ENCODE results near the gene ABCA6.
A peak's percentile ranks its signal among the peaks of the same experiment; 100 is the strongest.

Gene ABCA6

GRCh38 chr17:69070378-69071232, 71.1 kb downstream of the ABCA6 start:
- DNase-seq: peak; percentile 28

GRCh38 chr17:69069226-69069750, 72.4 kb downstream of the ABCA6 start:
- DNase-seq: no peak

- peak; percentile 41 for DNase-seq
Measured at GRCh38 chr17:69067274-69068047, 74.2 kb downstream of the ABCA6 start.

GRCh38 chr17:69066482-69066881, 75.2 kb downstream of the ABCA6 start:
- DNase-seq: peak; percentile 57

GRCh38 chr17:69065113-69065512, 76.6 kb downstream of the ABCA6 start:
- DNase-seq: no peak

GRCh38 chr17:69064476-69064875, 77.2 kb downstream of the ABCA6 start:
- no peak for DNase-seq

GRCh38 chr17:69064001-69064400, 77.7 kb downstream of the ABCA6 start:
- DNase-seq: no peak

GRCh38 chr17:69062860-69063581, 78.7 kb downstream of the ABCA6 start:
- DNase-seq: no peak

- DNase-seq: no peak
Measured at GRCh38 chr17:69061721-69062556, 79.8 kb downstream of the ABCA6 start.

- no peak for DNase-seq
Measured at GRCh38 chr17:69060822-69061221, 80.9 kb downstream of the ABCA6 start, which contains the start of gene ABCA9. TSS of gene ABCA9 (minus strand) at chr17:69060927. CDS start at chr17:69051126, 9,801 bp downstream.

- no peak for DNase-seq
Measured at GRCh38 chr17:69059458-69060175, 82.1 kb downstream of the ABCA6 start.

- DNase-seq: peak; percentile 51
Measured at GRCh38 chr17:69058165-69058564, 83.5 kb downstream of the ABCA6 start.

GRCh38 chr17:69057280-69057679, 84.4 kb downstream of the ABCA6 start:
- no peak for DNase-seq

- no peak for DNase-seq
Measured at GRCh38 chr17:69056179-69056823, 85.4 kb downstream of the ABCA6 start.

- DNase-seq: no peak
Measured at GRCh38 chr17:69055334-69055733, 86.4 kb downstream of the ABCA6 start.

- DNase-seq: no peak
Measured at GRCh38 chr17:69050999-69051775, 90.5 kb downstream of the ABCA6 start.

GRCh38 chr17:69048634-69049033, 93.1 kb downstream of the ABCA6 start:
- peak; percentile 20 for DNase-seq

GRCh38 chr17:69047368-69048263, 94.1 kb downstream of the ABCA6 start:
- peak; percentile 89 for DNase-seq
